NCI-H82 (cell line): ENCODE measurements around the gene C16orf89.
"Not testable (repeated sequence)": the region's sequence is repeated elsewhere in the genome, so short reads cannot be mapped to it uniquely, and the experiment has no call there.

Source experiments
- DNase-seq: peaks from one replicate; lab custom pipeline; 2025; lab: John Stamatoyannopoulos, UW

C16orf89 gene, protein sequence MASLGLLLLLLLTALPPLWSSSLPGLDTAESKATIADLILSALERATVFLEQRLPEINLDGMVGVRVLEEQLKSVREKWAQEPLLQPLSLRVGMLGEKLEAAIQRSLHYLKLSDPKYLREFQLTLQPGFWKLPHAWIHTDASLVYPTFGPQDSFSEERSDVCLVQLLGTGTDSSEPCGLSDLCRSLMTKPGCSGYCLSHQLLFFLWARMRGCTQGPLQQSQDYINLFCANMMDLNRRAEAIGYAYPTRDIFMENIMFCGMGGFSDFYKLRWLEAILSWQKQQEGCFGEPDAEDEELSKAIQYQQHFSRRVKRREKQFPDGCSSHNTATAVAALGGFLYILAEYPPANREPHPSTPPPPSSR

DNA sequence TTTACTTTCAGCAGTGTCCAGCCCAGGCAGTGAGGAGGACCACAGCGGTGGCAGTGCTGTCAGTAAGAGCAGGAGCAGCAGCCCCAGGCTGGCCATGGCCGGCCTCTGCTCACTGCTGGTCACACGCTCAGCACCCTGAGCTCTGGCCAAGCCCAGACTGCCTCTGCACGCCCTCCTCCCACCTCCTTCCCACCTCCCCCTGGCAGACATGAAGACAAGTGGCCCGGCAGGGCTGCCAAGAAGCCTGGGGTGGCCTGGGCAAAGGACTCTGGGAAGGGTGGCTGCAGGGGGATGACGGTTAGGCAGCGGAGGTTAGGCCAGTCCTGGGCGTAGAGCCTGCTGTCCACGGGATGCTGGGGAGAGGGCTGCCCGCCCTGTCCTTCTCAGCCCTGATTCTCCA lies at the start of gene C16orf89:
TSS of gene C16orf89 (minus strand) at position 144 of the 400 bp plus-strand sequence. CDS start at position 96, 48 bp downstream.
- DNase-seq, result no peak

DNA sequence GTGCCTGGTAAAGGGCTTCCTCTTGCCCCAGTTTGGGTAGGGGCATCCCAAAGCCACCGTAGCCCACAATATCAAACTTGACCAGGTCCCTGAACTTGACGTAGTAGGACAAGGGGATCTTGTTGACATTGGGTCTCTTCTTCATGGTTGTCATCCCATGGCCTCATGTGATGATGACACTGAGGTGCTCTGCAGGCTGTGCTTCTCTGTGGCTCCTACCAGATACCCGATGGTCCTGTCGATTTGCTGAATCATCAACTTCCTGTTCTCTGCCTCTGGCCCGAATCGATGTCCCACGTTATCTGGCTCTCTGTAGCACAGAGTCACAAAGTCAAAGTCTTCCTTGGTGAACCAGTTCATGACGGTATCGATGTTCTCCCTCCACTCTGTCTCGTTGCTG lies 45.2 kb upstream of the C16orf89 start:
- not testable (repeated sequence) for DNase-seq

DNA sequence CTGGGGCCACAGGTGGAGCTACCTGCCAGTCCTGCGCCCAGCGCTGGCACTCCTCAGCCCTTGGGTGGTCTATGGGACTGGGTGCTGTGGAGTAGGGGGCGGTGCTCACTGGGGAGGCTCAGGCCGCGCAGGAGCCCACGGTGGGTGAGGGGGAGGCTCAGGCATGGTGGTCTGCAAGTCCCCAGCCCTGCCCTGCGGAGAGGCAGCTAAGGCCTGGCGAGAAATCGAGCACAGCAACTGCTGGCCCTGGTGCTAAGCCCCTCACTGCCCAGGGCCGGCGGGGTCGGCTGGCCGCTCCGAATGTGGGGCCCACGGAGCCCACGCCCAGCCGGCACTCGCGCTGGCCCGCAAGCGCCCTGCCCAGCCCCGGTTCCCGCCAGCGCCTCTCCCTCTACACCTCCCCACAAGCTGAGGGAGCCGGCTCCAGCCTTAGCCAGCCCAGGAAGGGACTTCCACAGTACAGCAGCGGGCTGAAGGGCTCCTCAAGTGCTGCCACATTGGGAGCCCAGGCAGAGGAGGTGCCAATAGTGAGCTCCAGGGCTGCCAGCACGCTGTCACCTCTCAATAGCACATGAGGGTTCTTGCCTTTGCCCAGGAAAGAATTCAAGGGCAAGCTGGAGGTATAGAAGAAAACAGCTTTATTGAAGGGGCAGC lies 42.9 kb upstream of the C16orf89 start:
- DNase-seq, result no peak

DNA sequence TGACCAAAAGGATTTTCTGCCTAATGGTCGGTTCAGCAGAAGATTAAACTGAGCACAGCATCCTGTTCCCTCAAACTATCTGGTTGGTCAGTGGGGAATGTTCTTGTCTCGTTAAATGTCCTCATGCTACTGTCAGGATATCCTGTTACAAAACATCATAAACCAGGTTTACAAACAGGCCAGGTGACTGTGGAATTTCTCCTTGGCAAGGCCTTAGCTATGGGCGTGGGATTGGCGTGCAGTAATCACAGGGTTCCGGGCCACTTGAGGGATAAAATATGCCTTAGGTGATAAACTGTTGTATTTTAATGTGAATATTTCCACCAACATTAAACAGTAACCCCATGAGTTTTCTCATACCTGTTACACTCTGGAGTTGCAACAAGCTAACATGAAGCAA lies 39.3 kb upstream of the C16orf89 start:
- DNase-seq, result not testable (repeated sequence)

DNA sequence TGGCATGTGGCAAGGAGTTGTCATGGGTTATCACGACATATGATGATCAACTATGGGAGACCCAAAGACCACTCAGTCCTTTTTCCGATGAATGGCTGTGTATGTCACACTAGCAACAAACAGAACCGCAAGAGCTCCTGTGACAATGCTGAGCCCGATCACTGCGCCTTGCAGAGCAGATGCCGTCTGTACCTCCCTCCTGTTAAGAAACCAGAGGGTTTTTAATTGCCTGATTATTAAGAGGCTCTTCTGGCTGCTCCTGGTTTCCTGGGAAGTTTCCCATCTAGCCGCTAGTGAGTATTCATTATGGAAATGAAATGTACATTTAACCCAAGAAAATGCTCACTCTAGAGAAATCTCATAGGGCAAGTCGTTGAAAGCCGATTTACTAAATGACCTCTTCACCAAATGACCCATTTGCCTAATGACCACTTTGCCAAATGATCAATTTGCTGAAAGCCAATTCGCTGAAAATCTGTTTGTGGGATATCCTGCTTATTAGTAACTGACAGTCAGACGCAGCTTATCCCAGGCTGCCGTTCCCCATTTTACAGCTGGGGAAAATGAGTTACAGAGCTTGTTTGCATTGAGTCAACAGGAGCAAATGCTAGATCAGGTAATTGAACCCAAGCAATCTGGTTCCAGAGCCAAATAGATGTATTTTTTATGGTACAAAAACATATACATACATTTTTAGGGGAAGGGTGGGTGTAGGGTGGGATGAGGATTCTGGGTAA lies 37.7 kb upstream of the C16orf89 start:
- DNase-seq, result peak; percentile 50

DNA sequence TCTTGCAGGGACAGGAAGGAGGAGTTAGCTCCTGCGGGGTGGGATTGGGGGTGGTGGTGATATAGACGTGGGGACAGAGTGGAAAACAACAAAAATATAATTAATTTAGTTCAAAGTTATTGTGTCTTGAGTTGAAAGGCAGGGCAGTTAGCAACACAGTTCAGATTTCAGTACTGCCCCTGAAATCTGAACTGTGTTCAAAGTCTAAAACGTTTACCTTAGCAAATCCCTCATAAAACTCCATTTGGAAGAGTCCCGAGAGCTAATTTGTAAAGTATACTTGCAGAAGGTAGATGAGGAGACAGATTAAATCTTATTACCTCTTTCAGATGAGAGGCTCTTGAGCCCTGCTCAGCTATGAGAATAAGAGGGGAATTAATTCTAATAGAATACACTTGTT lies 33.4 kb upstream of the C16orf89 start:
- DNase-seq, result peak; percentile 44

DNA sequence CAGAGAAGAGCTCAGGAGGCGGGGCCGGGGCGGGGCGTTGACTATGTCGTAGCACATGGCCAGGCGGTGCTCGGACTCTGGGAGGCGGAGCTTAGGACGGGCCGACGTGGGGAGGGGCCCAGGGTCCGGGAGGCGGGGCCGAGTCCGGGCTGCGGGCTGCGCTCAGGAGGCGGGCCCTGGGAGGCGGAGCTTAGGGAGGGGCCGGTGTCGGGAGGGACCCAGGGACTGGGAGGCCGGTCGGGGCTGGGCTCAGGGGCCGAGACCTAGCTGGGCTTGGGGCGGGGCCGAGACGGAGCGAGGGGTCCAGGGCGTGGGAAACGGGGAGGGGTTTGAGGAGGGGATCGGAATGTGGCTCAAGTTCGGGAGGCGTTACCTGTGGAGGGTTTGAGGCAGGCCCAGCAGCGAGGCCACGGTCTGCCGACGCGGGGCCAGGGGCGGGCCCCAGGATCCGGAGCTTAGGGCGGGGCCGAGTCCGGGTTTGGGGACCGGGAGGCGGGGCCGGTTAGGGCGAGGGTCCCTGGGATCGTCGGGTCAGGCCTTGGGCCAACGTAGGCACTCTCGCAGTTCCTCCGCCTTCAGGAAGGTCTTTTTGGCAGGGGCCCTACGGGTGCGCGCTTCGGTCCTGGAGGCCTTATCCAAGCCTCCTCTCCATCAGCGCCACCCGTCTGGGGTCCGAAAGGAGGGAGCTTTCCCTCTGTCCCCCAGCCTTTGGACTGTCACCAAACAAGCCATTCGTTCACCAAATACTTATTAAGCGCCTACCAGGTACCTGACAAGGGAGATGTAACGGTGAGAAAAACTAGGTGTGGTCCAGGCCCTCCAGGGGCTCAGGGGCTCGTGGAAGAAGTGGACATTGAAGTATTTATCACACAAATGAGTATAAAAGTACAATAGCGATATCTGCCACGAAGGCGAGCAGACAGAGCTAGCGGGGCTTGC lies 32.7 kb upstream of the C16orf89 start:
- peak; percentile 69 for DNase-seq

DNA sequence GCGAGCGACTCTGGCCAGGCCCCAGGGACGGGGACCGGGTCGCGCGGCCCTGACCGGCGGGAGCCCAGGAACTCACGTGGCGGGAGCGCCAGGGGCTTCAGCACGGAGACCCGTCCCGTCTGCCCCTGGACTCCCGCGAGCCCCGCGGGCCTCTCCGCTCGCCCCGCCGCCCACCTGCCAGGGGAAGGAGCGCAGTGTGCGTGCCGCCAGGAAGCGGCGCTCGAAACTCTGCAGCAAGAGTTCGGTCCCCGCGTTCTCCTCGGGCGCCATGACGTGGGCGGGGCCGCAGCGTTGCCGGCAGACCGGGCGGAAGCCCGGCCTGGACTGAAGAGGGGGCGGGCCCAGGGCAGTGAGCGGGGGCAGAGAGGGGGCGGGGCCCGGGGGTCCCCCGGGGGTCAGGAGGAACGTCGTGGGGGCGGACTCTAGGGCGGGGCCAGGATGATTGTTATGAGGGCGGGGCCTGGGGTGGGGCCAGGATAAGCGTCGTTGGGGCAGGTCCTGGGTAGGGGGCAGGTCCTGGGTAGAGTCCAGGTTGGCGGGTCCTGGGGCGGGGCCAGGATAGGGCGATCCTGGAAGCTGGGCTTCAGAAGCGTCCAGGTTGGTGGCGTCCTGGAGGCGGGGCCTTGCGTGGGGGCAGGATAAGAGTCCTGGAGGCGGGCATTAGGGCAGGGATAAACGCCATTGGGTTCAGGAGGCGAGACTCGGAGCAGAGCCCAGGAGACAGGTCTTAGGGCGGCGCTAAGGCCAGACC lies 31.9 kb upstream of the C16orf89 start, which contains the start of gene EEF2KMT:
TSS of gene EEF2KMT (minus strand) at position 326 of the 751 bp plus-strand sequence. CDS start at position 270, 56 bp downstream.
- peak; percentile 100 for DNase-seq

DNA sequence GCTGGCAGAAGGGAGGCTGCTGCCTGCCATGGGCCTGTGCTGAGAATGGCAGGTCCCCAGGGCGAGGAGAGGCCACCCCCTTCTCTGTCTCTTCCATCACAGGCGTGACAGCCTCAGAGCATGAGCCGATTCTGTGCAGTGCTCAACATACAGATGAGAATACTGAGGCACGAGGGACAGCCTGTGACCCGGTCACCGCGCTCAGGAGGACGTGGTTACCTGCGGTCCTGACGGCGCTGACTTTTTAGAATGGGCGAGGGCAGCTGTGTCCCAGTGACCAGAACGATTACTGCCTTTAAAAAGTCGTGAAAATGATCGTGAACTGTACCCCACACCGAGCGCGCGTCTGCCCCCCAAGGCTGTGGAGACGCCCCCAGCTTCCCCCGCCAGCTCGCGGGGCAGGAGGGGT lies 31.3 kb upstream of the C16orf89 start:
- peak; percentile 61 for DNase-seq

DNA sequence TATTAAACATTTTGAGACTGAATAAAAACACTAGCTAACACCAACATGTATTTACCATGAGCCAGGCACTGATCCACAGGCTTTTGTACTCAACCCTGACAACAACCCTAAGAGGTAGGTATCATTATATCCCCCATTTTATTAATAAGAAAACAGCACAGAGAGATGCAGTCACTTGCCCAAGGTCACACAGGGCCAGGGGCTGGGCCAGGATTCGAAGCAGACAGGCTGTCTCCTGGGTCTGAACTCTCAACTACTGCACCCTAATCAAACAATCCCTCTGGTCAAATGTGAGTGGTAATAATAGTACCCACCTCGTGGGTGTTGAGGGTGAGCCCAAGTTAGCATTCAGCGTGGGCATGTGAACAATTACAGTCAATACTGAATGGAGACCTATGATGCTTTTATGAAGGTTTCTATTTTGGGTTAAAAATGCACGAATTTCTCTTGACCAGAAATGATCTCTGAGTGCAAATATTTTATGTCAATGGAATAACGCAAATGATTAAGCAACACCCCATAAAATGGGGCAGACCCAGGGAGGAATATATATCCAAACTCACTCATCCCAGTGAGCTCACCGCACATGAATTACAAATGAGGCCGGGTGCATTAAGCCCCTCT lies 30.8 kb upstream of the C16orf89 start:
- DNase-seq, result not testable (repeated sequence)

DNA sequence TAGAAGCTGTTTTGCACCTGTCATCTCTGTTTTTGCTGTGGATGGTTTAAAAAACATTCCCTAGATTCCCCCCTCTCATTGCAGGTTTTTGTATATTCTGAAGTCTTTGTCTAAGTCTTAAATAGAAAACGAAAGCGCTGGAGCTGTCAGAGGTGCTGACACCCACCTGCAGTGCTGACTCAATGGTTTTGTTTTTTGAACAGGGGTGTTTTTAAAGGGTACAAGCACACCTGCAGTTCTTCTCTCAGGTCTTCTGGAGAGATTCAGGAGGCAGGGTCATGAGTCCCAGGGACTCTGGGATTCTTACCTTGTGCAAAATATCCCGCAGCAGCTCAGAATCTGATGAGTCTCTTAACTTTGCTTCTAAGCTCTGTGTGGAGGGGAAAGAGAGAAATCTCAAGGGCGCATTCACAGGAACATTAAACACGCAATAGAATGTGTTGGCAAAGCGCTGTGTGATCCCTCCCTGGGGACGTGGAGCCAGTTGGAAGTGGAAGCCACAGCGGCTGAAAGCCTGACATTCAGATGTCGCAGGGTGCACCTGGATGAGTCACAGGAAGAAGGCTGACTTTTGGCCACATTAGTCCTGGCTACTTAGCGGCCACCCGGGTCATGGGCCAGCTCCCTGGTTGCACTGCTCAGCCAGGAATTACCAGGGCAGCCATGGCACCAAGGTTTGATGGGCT lies 29.5 kb upstream of the C16orf89 start:
- not testable (repeated sequence) for DNase-seq

DNA sequence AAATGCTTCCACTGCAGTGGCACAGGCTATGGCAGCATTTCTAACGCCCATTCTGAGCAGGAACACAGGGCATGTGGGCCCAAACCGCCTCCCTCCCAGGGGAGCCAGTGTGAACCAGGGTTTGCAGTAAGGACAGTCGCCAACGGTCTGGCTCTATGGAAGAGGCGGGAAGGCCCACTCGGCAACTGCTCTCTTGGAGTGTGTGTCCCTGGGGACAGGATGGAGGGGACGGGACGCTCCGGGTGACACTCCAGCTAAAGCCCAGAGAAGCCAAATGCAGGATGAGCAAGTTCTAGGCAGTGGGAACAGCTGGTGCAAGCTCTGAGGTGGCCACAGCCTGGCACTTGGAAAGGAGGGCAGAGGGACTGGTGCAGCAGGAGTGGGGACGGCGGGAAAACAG lies 28.0 kb upstream of the C16orf89 start:
- peak; percentile 37 for DNase-seq

DNA sequence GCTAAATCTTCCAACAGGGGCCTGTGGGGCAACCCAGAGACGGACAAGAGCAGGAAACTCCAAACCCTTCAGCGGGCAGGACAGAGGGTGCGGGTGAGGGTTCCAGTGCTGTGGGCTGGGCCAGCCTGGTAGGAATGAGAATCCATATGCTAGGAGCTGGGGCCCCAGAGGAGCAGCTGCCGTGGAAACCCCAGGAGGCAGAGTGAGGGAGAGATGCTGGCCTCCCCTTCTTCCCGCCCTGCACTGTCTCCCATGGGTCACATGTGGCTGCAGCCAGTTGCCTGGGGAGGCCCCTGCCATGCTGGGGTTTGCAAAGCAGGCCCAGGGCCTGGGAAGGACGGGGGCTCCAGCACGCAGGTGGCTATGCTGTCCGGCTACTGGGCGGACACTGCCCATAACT lies 27.3 kb upstream of the C16orf89 start:
- not testable (repeated sequence) for DNase-seq

DNA sequence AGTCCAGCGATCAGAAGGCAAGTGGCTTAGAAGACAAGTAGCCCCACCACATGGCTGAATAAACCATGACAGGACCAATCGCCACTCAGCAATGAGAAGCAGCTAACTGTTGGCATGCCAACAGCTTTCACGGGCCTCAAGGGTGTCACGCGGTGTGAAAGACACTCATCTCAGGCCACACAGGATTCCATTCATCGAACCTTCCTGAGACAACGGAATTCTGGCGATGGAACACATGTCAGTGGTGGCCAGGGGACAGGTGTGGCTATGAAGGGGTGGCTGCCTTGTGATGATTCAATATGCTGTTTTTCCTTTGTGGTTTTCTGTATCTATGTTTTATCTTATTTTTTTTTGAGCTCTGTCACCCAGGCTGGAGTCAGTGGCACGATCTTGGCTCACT lies 24.8 kb upstream of the C16orf89 start:
- not testable (repeated sequence) for DNase-seq

DNA sequence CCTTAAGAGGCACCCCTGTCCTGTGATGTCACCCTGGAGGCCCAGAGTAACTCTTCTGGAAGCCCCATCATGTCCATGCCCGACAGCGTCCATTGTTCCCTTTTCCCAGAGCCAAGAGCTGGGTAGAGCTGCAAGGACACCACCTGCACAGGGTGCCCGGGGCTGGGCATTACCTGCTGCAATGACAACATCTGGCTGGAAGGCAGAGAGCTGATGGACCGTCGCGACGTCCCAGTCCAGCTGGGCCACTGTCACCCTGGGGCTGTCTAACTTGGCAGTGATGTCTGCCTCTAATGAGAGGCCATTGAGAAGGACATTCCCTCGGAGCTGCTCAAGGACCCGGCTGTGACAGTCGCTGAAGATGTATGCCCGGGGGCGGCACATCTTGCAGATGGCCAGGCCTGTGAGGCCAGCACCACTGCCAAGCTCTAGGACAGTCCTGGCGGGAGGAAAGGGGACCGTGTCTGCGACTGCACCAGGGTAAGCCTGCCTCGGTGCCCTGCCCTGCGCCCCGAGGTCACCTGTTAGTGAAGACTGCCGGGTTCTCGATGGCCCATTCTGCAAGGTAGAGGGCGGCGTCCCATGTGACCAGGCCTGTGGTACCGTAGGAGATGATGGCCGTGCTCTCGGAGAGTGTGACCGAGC lies 24.3 kb upstream of the C16orf89 start:
- DNase-seq, result not testable (repeated sequence)

DNA sequence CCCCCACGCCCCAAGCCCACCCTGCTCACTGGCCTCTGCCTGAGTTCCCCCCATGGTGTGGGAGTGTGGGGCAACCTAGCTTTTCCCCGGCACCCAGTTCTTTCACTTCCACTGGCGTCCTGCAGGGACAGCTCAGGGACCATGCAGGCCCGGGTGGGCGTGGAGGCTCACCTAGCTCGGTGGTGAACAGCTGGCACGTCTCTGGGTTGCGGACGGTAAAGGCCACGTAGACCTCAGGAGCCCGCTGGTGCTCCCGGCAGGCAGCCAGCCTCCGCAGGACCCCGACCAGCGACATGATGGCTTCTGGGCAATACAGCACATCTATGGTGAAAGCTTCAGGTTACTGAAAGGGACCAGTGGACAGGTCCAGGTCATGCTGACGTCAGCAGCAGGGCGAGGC lies 23.2 kb upstream of the C16orf89 start:
- DNase-seq, result not testable (repeated sequence)

DNA sequence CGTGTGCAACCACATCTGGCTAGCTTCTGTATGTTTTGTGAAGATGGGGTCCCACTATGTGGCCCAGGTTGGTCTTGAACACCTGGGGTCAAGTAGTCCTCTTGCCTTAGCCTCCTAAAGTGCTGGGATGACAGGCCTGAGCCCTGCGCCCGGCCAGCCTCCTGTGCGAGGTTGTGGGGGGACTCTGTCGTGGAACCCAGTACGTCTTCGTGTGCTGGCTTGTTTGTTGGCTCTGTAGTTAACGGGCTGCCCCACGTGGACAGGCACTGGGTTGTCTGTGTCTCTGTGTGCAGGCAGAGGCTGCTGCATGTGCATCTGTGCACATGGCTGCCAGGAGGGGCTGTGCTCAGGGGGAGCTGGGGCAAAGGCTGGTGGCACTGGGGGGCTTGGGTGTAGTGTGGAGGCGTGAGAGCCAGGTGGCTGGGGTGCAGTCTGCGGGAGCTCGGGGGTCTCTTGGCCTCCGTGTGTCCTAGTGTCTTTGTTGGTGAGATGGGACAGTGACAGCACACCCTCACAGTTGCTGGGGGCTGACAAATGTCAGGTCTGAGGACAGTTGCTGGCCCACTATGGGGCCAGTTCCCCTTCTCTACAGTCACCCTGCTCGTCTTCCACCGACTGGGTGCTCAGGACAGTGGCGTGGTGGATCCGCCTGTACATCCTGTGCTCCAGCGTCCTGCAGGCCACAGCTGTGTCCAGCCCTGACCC lies 22.5 kb upstream of the C16orf89 start:
- DNase-seq, result not testable (repeated sequence)

DNA sequence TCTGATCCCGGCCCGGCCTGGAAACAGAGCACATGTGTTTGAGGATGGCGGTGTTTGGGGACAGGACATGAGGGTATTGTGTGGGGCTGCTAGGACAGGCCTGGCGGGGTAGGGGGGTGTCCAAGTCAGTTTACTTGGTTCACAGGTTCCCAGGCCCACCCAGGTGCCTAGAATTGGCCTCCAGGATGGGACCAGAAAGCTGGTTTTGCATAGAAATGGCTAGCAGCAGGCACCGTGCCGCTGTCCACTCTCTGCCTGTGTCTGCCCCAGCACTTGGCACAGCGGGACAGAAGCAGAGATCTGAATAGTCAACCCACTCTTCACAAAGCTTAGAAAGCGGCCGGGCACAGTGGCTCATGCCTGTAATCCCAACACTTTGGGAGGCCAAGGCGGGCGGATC lies 20.0 kb upstream of the C16orf89 start:
- DNase-seq, result not testable (repeated sequence)
